ENCODE results near the gene PDAP1.
A peak's percentile ranks its signal among the peaks of the same experiment; 100 is the strongest.

The PDAP1 gene

GRCh38 chr7:99408379-99409191, at the start of gene PDAP1, which contains the start of gene BUD31:
PDAP1 (minus strand) TSS chr7:99408597; CDS start chr7:99408548, 49 bp downstream.
BUD31 (plus strand) TSS chr7:99408969; CDS start chr7:99411093, 2,124 bp downstream.
- Histone ChIP-seq H3K27me3 (ENCODE audit: low read depth, low read length) (no peaks in the 10 kb centered on the region), H3K4me3 (ENCODE audit: low read length) (peak within 1 kb of the TSS; percentile 91), H3K9ac (ENCODE audit: low read length) (peak within 1 kb of the TSS; percentile 99), H4K20me1 (ENCODE audit: insufficient read depth, low read length) (peaks cover 23% of the 10 kb centered on the region), H3K4me1 (ENCODE audit: low read length) (peaks cover 17% of the 10 kb centered on the region), H3K4me2 (ENCODE audit: low read length) (peak within 1 kb of the TSS; percentile 96), H3K36me3 (replicated peaks; ENCODE audit: low read depth, low read length) (peaks cover 31% of the 10 kb centered on the region), H3K79me2 (ENCODE audit: low read length) (peaks cover 80% of the 10 kb centered on the region), H2AFZ (ENCODE audit: low read depth, low read length) (peak within 1 kb of the TSS; percentile 39; the same call in 1 of the 2 replicates), H3K27ac (ENCODE audit: low read length) (peak within 1 kb of the TSS; percentile 84), H3K9me3 (ENCODE audit: insufficient read depth, low read length) (no peaks in the 10 kb centered on the region)
- TF ChIP-seq EZH2phosphoT487 (IDR thresholded peaks at IDR 0.05; ENCODE audit: low read depth) = no peak
- TF ChIP-seq, protein P1, sequence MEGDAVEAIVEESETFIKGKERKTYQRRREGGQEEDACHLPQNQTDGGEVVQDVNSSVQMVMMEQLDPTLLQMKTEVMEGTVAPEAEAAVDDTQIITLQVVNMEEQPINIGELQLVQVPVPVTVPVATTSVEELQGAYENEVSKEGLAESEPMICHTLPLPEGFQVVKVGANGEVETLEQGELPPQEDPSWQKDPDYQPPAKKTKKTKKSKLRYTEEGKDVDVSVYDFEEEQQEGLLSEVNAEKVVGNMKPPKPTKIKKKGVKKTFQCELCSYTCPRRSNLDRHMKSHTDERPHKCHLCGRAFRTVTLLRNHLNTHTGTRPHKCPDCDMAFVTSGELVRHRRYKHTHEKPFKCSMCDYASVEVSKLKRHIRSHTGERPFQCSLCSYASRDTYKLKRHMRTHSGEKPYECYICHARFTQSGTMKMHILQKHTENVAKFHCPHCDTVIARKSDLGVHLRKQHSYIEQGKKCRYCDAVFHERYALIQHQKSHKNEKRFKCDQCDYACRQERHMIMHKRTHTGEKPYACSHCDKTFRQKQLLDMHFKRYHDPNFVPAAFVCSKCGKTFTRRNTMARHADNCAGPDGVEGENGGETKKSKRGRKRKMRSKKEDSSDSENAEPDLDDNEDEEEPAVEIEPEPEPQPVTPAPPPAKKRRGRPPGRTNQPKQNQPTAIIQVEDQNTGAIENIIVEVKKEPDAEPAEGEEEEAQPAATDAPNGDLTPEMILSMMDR (IDR thresholded peaks at IDR 0.05; ENCODE audit: low read depth, low read length) = no peak

- no peaks in the 10 kb centered on the region for H3K27me3 ChIP-seq (ENCODE audit: low read depth, low read length)
- H3K4me2 ChIP-seq (ENCODE audit: low read length) = no peak overlapping the region
- H3K79me2 ChIP-seq (ENCODE audit: low read length) = peaks cover 53% of the 10 kb centered on the region
- TF ChIP-seq, protein P1 (IDR thresholded peaks at IDR 0.05; ENCODE audit: low read depth, low read length) = no peak
- no peak for TF ChIP-seq EZH2phosphoT487 (IDR thresholded peaks at IDR 0.05; ENCODE audit: low read depth)
- H3K27ac ChIP-seq (ENCODE audit: low read length) = no peak overlapping the region
- H3K9me3 ChIP-seq (ENCODE audit: insufficient read depth, low read length) = no peaks in the 10 kb centered on the region
- peaks cover 19% of the 10 kb centered on the region for H4K20me1 ChIP-seq (ENCODE audit: insufficient read depth, low read length)
- no peak overlapping the region for H2AFZ ChIP-seq (ENCODE audit: low read depth, low read length)
- no peak overlapping the region for H3K9ac ChIP-seq (ENCODE audit: low read length)
- no peak overlapping the region for H3K4me3 ChIP-seq (ENCODE audit: low read length)
- no peaks in the 10 kb centered on the region for H3K4me1 ChIP-seq (ENCODE audit: low read length)
- H3K36me3 ChIP-seq (replicated peaks; ENCODE audit: low read depth, low read length) = peaks cover 71% of the 10 kb centered on the region
Observed at GRCh38 chr7:99457650-99458493, 49.5 kb upstream of the PDAP1 start.

GRCh38 chr7:99457050-99457649, 48.8 kb upstream of the PDAP1 start:
- no peaks in the 10 kb centered on the region for H3K4me1 ChIP-seq (ENCODE audit: low read length)
- peaks cover 45% of the 10 kb centered on the region for H3K79me2 ChIP-seq (ENCODE audit: low read length)
- H3K27ac ChIP-seq (ENCODE audit: low read length) = no peak overlapping the region
- H3K9me3 ChIP-seq (ENCODE audit: insufficient read depth, low read length) = no peaks in the 10 kb centered on the region
- no peaks in the 10 kb centered on the region for H3K27me3 ChIP-seq (ENCODE audit: low read depth, low read length)
- H2AFZ ChIP-seq (ENCODE audit: low read depth, low read length) = no peak overlapping the region
- TF ChIP-seq, protein P1 (IDR thresholded peaks at IDR 0.05; ENCODE audit: low read depth, low read length) = no peak
- TF ChIP-seq EZH2phosphoT487 (IDR thresholded peaks at IDR 0.05; ENCODE audit: low read depth) = no peak
- no peak overlapping the region for H3K9ac ChIP-seq (ENCODE audit: low read length)
- no peak overlapping the region for H3K4me2 ChIP-seq (ENCODE audit: low read length)
- peaks cover 19% of the 10 kb centered on the region for H4K20me1 ChIP-seq (ENCODE audit: insufficient read depth, low read length)
- H3K4me3 ChIP-seq (ENCODE audit: low read length) = no peak overlapping the region
- peaks cover 70% of the 10 kb centered on the region for H3K36me3 ChIP-seq (replicated peaks; ENCODE audit: low read depth, low read length)

All from OCI-LY3 (cell line).